T-helper 9 cell (primary cell): Measurements from ENCODE around the gene FTO.

Experiments used
- DNase-seq: peaks from one replicate; pipeline ENCODE4 v3.0.0-alpha.2; 2020

Gene FTO

DNA sequence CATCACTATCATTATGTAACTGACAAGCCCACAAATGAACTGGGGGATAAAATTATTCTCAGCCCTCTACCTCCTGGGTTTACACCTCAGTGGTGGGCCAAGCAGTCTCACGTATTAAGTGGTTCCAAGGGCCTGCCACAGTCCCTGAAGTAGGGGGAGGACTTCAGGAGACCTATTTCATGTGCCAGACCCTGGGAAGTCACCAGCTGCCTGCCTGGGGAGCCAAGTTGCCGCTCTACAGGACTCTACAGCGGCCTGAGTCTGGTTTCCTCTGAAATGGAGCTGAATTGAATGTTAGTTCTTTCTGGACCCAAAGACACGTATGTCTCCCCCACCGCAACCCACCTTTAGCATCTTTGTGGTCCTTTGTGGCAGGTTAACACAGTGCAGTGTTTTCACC is 395.7 kb downstream of the FTO start:
- no peak for DNase-seq

- no peak for DNase-seq
Measured at GRCh38 chr16:54102888-54103866, 399.2 kb downstream of the FTO start.

- no peak for DNase-seq
Measured at GRCh38 chr16:54106057-54106456, 402.1 kb downstream of the FTO start.

GRCh38 chr16:54107583-54108202 is 403.7 kb downstream of the FTO start:
- DNase-seq, result no peak

- DNase-seq, result no peak
Measured at GRCh38 chr16:54110016-54110981, 406.3 kb downstream of the FTO start.

DNA sequence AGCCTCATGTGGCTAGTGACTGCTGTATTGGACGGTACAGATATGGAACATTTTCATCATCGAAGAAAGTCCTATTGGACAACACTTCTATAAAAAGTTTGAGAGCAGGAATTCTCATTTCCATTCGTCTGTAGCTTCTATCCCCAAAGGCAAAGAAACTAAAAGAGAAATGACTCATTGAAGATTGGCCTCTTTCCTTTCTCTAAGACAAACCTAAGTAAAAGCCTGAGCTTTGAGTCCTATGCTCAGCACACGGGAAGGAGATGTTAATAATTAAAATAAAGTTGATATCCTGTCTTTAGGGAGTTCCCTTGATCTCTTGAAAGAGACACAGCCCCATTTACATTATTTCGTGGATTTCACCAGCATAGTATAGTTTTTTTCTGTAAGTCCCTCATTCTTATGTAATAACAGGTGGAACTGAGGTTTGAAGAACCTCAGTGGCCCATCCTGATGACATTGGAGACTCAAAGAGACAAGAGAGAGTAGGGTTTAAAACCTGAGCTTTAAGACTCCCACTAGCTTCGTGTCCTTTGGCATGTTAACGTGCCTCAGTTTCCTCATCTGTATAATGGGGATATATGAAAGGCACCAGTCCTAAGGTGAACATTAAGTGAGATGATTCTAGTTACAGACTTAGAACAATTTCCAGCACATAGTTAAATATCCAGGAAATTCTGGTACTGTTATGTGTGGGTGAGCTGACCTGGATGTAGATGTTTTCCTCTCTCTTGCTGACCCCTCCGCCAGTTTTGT is 408.7 kb downstream of the FTO start:
- no peak for DNase-seq

DNA sequence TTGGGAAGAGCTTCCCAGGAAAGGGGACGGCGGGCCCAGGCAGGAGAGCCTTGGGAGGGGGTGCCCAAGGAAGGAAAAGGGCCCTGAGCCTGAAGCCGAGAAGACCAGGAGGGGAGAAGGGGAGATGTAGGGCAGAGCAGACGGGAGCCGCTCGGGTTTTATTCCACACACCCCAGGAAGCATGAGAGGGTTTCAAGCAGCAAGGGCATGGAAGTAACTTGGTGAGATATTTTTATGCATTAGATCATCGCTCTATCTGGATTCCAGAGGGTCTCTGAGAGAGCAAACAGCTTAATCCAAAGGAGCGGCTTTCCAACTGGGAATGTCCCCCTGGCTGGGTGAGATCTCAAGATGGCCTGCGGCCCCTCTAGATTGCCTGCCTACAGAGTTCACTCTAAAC is 411.6 kb downstream of the FTO start:
- DNase-seq, result no peak

DNA sequence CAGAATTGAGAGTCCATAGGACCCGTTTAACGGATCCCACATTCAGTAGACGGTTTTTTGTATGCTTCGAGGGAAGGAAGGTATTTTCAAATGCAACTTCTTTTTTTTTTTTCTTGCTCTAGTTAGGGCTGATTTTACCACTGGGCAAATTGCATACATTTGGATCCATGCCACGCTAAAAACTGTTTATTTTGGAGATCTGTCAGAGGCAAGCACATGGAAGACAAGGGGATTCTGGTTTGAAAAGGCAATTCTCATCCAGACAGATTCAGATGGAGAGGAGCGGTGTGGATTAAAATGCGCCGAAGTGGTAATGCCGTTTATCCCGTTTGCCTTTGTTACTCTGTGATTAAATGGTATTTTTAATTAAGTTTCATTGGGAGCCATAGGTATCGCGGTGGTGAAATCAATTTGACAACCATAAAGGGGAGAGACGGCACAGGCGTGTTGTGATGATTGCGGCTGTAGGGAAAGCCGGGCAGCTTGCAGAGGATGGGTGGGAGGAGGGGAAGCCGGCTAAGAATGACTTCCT is 412.2 kb downstream of the FTO start:
- DNase-seq, result no peak

- DNase-seq, result no peak
Measured at GRCh38 chr16:54118846-54119245, 414.9 kb downstream of the FTO start.

DNA sequence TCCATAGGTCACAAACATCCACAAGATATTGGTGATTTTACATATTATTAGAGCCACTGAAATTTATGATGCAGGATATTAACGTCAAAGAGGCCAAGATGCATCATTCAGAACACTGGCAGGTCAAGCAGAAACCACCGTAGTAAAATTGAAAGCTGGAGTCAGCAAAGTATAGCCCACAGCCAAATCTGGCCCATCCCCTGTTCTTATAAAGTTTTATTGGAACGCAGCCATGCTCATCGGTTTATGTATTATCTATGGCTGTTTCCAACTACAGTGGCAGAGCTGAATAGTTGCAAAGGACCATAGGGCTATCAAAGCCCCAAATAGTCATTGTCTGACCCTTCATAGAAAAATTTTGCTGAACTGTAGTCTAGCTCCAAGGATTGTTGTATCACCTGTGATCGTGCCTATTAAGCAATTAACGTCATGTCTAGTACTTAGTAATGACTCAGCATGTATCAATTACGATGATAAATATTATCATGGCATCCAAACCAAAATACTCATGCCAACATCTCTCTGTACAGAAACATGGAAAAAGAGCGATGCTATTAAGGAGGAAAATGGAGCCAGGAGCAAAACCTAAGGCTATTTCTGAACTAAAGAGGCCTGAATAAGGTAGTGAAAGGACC is 417.0 kb downstream of the FTO start:
- DNase-seq, result no peak

DNA sequence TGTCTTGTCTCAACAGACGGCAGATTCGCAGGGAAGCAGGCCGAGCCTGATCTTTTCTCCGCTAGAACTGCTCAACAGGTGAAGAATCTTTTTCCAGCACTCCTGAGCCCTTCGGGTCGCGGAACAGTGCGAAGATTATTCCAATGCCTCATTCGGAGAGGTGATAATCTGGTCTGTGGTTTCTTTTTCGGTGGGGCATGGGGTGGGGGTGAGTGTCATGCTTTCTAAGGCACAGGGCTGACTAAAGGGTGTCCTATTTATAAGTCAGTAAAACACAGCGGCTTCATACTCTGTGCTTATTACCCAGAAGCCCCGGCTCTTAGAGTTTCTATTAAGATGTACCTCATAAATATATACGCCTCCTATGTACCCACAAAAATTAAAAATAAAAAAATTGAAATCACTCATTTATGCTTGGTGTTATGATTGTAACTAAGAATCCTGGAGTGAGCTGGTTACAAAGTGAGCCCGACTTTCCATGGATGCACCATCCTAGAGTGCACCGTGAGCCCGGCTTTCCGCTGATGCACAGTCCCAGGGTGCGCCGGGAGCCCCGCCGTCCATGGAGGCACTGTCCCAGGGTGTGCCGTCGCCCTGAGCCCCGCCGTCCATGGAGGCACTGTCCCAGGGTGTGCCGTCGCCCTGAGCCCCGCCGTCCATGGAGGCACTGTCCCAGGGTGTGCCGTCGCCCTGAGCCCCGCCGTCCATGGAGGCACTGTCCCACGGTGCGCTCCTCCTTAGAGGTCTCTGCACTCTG is 417.8 kb downstream of the FTO start:
- DNase-seq, result no peak

DNA sequence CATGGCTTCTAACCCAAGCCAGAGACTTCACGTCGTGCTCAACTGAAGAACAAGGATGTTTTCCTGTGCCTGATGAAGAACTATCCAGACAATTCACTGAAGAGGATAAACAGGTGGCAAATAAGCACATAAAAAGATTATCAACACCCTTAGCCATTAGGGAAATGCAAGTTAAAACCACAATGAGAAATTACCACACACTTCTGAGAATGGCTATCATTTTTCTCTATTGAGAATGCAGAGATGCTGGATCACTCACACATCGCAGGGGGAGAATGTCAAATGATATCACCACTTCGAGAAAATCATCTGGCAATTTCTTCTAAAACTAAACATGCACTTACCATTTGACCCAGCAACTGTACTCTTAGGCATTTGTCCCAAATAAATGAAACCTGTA is 419.8 kb downstream of the FTO start:
- DNase-seq, result no peak

DNA sequence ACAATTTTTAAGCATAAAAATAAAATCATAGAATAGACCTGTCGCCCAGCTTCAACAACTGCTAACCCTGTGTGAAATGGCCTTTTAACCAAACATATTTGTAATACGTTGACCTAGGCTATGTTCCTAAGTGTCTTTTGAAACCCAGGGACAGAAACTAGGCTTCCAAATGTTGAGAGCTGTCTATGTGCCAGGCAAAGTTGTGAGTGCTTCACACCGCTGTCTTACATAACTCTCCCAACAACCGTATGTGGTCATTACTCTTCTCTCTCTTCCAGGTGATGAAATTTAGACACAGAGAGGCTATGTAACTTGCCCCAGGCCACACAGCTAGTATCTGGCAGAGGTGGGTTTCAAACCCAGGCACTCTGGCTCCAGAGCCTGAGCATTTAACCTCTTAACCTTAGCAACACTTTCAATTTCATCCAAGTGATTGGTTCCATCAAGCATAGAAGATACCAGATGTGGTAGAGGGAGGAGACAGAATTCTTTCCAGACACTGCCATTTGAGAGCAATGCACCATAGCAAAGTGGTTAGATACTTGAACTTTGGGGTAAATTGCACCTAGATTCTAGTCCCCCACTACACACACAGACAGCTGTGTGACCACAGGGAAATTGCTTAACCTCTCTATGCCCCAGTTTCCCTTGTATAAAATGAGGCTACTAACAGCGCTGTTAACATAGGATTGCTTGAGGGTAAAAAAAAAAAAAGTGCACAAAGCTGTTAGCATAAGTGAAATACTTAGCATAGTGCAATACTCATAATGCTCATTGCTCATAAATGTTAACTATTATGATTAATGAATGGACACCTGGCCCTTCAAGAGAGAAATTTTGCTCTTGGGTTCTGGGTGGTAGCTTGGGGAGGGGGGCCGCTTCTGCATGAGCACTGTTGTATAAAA is 422.0 kb downstream of the FTO start:
- no peak for DNase-seq

GRCh38 chr16:54126907-54127306 is 423.0 kb downstream of the FTO start:
- DNase-seq, result no peak

- no peak for DNase-seq
Measured at GRCh38 chr16:54128629-54129234, 424.8 kb downstream of the FTO start.

DNA sequence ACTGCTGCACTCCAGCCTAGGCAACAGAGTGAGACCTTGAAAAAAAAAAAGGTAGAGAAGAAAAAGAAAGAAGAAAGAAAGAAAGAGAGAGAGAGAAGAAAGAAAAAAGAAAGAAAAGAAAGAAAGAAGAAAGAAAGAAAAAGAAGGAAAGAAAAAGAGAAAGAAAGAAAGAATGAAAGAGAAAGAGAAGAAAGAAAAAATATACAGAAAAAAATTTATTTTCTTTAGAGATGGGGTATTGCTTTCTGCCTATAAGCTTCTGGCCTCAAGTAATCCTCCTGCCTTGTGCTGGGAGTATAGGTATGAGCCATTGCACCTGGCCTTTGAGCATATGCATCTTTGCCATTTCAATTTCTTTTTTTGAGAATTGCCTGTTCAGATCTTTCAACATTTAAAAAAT is 425.9 kb downstream of the FTO start:
- DNase-seq, result no peak

- no peak for DNase-seq
Measured at GRCh38 chr16:54135361-54136275, 431.7 kb downstream of the FTO start.

DNA sequence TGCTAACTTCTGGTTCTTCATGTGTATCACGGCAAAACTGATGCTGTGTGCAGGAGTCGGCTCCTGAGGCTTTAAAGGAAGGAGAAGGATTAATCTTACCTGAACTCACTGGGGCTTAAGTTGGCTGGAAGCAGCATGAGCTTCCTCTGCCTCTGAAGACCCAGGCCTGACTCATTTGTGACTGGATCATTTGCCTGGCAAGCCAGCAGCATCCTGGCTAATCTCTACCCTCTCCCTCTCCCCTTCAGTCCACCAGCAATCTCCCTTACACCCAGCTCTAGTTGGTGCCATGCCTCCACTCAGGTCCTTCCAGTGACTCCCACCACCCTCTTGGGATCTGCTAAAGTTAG is 432.3 kb downstream of the FTO start:
- DNase-seq, result no peak
